ENCODE data around the gene CNN3.
"Not testable (repeated sequence)": the region's sequence is repeated elsewhere in the genome, so short reads cannot be mapped to it uniquely, and the experiment has no call there.

The CNN3 gene

GRCh38 chr1:94949681-94950661 lies 23.1 kb upstream of the CNN3 start:
- no peak for DNase-seq

- DNase-seq: no peak
Measured at GRCh38 chr1:94947437-94947836, 20.5 kb upstream of the CNN3 start.

- no peak for DNase-seq
Measured at GRCh38 chr1:94946886-94947285, 20.0 kb upstream of the CNN3 start.

- no peak for DNase-seq
Measured at GRCh38 chr1:94942171-94943128, 15.5 kb upstream of the CNN3 start.

- not testable (repeated sequence) for DNase-seq
Measured at GRCh38 chr1:94941480-94941879, 14.6 kb upstream of the CNN3 start.

GRCh38 chr1:94940738-94941137 lies 13.8 kb upstream of the CNN3 start:
- no peak for DNase-seq

- no peak for DNase-seq
Measured at GRCh38 chr1:94937820-94938219, 10.9 kb upstream of the CNN3 start.

GRCh38 chr1:94936861-94937620 lies 10.1 kb upstream of the CNN3 start:
- DNase-seq: no peak

- DNase-seq: no peak
Measured at GRCh38 chr1:94935476-94935875, 8.6 kb upstream of the CNN3 start.

GRCh38 chr1:94935034-94935433 lies 8.1 kb upstream of the CNN3 start:
- DNase-seq: no peak

GRCh38 chr1:94934551-94934950 lies 7.6 kb upstream of the CNN3 start:
- no peak for DNase-seq

GRCh38 chr1:94931254-94931841 lies 4.4 kb upstream of the CNN3 start:
- DNase-seq: no peak

GRCh38 chr1:94929351-94930217 lies 2.7 kb upstream of the CNN3 start:
- DNase-seq: no peak

GRCh38 chr1:94928293-94928939 lies 1.5 kb upstream of the CNN3 start:
- DNase-seq: no peak

GRCh38 chr1:94927405-94928175 lies 680 bp upstream of the CNN3 start:
- no peak for DNase-seq

GRCh38 chr1:94926126-94926914 lies 590 bp downstream of the CNN3 start:
- no peak for DNase-seq

- no peak for DNase-seq
Measured at GRCh38 chr1:94925561-94926125, 1.3 kb downstream of the CNN3 start.

GRCh38 chr1:94925004-94925403 lies 1.9 kb downstream of the CNN3 start:
- no peak for DNase-seq

Data from GDM1 (cell line).